HT-29 (cell line): Measurements from ENCODE around the gene SAC3D1. TPM values are rescaled to one million over a fixed set of nuclear protein-coding genes. Genes with fewer than 3 reads are reported as not detected.
"Not testable (repeated sequence)": the region's sequence is repeated elsewhere in the genome, so short reads cannot be mapped to it uniquely, and the experiment has no call there.

Experiments
- DNase-seq: peaks from one replicate; pipeline ENCODE4 v3.0.0-alpha.2; 2015; ENCODE audit warnings: low spot score
- total RNA-seq: library from RNA; depleted of rRNA; stranded (reverse); fragments of >200 nt; shearing (Covaris generic); gene quantifications from 2 replicates; pipeline ENCODE4 v1.2.3, GENCODE V29; 2014; rRNA removed

Gene SAC3D1
- 52.4 and 52.5 TPM in 2 replicates for total RNA-seq

DNA sequence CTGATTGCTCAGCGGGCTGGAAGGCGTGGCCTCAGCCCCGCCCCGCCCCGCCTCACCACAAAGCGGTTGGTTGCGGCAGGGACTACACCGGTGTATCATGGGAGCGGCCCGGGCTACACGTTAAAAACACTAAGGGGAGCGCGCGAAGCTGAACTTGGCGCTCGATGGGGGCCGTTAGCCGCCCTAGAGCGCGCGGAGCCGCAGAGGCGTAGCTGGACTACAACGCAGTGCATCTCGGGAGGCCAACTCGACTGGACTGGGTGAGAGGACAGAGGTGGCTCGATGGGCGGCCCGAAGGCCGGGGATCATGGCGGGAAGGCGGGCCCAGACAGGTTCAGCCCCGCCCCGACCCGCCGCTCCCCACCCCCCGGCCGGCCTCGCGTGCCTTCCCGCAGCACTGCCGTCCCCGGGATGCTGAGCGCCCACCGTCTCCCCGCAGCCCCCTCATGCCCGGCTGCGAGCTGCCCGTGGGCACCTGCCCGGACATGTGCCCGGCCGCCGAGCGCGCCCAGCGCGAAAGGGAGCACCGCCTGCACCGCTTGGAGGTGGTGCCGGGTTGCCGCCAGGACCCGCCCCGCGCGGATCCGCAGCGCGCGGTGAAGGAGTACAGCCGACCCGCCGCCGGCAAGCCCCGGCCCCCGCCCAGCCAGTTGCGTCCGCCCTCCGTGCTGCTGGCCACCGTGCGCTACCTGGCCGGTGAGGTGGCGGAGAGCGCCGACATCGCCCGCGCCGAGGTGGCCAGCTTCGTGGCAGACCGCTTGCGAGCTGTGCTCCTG lies at the start of gene SAC3D1:
Gene SAC3D1 (plus strand): TSS at position 364 of the 776 bp plus-strand sequence. CDS start 83 bp downstream, at position 447.
- peak; percentile 100 for DNase-seq

DNA sequence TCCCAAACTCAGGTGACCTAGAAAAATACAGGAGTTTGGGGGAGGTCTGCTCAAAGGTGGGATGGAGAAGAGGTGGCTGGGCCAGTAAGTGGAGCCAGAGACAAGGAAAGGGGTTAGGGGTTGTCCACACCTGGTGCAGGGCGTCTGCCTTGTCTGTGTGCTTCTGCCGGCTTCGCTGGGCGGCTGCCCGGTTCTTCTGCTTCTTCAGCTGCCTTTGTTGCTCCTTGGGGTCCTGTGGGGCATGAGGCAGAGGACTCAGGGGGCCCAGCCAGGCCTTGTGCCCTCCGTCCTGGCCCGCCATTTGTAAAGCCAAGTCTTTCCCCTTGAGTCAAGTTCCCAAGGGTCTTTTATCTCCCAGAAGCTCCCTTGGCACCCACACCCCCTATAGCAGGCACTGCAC lies 46.7 kb upstream of the SAC3D1 start:
- no peak for DNase-seq

DNA sequence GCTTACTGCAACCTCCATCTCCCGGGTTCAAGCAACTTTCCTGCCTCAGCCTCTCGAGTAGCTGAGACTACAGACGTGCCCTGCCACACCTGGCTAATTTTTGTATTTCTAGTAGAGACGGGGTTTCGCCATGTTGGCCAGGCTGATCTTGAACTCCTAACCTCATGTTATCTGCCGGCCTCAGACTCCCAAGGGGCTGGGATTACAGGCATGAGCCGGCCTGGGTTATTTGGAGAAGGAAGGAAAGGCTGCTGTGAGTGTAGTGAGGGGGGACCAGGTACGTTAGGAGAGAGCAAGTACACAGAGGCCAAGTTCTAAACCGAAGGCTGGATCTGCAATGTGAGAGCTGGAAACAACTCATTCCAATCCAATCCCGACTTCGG lies 44.7 kb upstream of the SAC3D1 start:
- no peak for DNase-seq

DNA sequence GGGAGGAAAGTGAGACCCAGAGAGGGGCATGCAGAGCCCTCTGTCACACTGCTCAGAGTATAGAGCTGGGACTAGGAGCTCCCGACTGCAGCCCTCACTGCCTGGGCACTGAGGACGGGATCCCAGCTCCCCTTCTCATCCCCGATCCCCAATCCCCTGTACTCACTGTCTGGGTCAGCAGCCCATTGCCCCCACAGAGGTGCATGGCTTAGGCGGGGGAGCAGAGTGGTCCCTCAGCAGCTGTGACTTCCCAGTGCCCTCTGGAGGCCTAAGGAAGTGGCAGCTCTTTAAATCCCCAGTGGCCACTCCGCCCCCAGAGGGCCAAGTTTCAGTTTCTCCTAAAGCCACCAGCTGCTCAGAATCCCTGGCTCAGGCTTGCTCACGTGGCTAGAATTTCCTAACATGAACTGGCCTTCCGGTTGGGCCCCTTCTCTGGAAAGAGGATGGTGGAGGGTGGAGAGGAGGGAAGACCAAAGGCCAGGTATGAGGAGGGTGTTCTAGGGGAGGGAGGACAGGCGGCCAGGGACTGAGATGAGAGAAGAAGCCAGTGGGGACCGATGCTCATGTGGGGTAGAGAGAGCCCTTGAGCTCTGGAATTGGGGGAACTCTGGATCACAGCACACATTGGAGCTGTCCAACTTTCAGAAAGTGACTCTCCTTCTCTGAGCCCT lies 44.2 kb upstream of the SAC3D1 start, which contains the start of gene BATF2:
Gene BATF2 (minus strand): TSS at position 262 of the 671 bp plus-strand sequence. CDS start 57 bp downstream, at position 205.
- DNase-seq, result peak; percentile 80

DNA sequence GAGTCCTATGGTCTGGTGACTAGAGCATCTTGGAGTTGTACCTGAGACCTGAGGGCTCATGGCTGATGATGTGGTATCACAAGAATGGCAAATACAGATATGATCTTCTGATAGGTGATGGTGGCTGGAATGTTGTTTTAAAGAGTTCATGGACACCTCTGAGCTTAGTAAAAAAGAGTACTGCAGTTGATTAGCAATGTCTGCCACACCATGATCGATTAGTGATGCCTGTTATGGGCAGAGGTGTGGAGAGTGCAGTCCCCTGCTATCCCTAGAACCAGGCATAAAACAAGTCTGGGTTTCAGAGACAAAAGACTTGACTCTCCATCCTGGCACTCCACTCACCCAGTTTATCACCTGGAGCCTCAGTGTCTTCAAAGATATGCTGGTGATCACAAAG lies 42.9 kb upstream of the SAC3D1 start:
- DNase-seq, result peak; percentile 38

DNA sequence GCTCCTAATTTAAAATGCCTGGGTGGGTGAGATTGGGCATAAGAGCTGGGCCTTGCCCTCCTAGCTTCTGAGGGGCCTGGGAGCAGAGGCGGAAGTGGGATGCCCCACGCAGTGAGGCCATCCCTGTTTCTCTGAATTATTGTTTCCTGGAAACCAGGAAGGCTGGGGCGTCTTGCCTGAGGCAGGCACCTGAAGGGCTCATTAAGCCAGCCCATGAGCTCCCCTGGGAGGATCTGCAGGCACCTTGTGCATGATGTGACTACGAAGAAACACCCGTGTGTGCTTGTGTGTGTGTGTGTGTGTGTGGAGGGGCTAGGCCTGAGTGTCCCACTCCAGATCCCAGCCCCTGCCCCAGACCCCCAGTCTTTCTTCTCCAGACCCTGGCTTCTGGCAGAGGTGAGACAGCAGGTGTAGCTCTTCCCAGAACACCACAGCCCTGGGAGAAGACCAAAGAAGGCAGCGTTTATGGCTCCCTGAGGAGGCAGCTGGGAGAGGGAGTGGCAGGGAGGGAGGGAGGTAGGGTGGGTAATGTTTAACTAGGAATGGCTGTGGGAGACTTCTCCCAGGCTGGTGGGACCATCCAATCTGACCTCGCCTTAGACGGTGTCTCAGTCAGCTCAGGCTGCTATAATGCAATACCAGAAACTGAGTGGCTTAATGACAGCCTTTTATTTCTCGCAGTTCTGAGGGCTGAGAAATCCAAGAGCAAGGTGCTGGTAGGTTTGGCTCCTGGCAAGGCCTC lies 42.1 kb upstream of the SAC3D1 start:
- DNase-seq, result peak; percentile 68

DNA sequence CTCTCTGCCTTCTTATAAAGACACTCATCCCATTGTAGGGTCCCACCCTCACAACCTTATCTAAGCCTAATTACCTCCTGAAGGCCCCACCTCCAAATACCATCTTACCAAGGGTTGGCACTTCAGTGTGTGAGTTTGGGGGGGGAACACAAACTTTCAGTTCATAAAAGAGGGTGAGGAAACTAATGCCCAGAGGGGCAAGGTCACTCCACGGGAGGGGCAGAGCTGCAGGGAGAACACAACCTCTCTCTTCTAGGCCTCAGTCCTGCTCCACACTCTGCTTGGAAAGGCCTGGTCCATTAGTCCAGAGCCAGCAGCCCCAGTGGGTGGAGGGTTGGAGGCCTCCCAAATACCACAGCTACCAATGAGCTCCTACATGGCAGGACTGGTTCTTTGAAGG lies 41.5 kb upstream of the SAC3D1 start:
- no peak for DNase-seq

DNA sequence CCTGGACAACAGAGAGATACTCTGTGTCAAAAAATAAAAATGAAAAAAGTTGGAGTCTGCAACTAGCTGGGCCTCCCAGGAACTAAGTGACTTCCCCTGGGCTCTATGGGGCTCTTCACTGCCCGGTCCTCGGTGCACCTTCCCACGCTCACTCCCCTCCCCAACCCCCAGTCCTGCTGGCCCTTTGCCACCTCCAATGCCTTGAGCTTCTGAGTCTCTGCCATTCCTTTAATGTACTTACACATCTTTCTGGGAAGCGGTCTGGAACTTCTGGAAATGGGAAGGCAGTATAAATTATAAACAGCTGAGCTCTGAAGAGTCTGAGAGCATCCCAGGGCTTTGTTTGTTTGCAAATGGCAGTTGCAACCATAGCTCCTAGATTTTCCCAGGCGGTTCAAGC lies 38.3 kb upstream of the SAC3D1 start:
- DNase-seq, result no peak

DNA sequence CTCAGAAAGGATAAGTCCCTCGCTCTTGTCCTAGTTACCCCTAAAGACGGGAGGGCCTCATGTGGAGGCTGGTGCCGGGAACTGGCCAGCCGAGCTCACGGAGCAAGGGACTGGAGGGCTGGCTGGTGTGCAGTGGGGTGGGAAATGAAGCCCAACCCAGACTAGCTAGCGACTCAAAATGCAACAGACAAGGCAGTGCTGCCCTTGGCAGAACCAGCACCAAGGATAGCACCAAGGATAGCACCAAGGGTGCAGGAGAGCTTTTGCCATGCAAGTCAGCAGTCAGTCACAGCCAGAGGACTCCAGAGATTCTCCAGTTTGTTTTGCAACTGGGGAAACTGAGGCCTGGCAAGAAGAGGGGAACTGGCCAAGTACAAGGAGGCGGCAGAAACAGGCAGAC lies 37.7 kb upstream of the SAC3D1 start:
- no peak for DNase-seq

DNA sequence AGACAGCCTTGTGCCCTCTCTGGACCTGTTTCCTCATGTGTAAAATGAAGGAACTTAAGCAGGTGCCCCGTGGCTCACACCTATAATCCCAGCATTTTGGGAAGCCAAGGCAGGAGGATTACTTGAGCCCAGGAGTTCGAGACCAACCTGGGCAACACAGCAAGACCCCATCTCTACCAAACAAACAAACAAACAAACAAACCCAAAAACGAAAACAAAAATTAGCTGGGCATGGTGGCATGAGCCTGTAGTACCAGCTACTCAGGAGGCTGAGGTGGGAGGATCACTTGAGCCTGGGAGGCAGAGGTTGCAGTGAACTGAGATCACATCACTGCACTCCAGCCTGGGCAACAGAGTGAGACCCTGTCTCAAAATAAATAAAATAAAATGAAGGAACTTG lies 37.0 kb upstream of the SAC3D1 start:
- not testable (repeated sequence) for DNase-seq

DNA sequence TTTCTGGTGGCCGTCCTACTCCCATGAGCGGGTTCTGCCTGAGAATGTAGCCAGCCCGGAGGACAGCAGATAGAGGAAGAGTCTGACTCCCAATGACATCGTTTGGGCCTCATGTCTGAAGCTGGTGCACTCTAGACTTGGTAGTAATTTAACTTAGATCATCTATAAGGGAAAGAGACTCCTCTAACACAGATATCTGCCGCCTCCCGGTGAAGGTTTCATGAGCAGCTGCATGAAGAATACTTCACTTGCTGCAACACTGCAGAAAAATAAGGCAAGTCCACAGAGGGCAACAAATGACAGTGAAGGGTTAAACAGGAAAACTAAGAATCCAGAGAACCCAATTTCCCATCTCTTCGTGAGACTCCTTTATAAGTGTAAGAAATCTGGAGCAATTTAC lies 33.0 kb upstream of the SAC3D1 start:
- no peak for DNase-seq

DNA sequence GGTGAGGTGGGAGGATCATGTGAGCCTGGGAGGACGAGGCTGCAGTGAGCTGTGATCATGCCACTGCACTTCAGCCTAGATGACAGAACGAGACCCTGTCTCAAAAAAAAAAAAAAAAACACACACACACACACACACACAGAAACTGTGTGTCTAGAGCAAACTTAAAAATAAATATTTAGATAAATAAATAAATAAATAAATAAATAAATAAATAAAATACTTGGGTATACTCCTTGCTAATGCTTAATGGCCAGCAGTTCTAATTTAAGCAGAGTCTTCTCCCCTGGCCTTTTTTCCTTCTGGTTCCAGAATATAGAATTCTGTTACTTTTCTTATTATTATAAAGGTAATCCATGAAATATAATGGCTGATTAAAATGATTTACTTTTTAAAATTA lies 32.1 kb upstream of the SAC3D1 start:
- DNase-seq, result no peak

DNA sequence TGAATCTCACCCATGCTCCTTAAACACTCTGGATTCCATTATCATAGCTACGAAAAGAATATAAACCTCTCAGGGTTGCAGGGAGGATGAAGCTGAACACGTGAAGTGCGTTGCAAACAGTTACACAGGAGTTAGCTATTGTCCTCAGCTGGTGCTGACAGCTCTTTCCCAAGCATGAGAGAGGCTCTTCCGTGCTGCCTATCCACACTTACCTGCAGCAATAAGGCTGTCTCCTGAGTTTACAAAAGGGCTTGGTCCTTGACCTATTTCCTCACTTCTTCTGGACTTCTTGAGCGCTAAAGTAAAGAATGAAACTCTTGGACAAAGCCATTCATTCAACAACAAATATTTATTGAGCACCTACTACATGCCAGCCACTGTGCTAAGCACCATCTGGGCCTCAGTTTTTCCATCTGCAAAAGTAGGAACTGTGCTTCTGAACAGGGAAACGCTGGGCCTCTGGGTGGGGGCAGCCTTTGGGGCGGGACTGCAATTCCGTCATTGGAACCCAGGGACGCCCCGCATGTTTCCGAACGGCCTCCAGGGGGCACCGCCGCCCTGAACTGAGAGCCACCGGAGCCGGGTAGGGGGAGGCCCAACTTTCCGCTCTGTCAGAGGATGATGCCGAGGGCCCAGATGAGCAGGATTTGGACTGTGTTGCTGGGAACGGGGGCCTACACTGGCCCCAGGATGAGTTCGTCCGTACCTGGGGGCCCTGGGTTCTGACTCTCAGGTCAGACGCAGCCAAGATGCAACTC lies 27.7 kb upstream of the SAC3D1 start:
- DNase-seq, result peak; percentile 94

DNA sequence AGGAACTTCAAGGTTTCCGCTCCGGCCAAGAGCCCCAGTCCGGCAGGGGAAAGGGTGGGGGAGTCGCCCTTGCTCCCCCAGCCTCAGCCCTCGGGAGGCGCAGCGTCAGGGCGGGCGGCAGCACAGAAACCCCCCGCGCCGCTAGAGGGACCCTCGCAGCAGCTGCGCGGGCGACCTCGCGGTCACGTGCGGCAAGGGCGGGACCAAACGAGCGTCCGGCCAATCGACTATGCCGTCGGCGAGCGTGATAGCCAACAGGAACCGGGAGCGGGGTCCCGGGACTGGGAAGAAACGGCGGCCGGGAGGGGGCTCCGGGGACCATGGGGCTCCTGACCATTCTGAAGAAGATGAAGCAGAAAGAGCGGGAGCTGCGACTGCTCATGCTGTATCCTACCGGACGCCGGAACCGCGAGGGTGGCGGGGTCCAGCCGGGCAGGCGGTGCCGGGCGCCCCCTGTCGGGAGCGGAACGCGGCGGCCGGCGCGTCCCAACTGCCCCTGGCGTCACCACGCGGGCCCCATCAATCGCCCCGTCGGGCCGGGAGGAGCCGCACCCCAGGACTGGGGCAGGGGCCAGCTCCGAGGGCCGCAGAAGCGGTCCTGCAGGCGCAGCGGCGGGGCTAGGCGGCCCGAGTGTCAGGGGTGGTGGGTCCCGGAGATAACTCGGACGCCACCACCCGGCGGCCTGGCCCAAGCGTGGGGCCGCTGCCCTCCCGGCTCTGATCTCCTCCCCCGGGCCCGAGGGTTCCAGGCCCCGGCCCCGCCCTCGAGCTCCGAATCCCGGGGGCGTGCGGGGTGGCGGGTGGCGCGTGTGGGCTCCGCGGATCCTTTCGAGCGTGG lies 26.9 kb upstream of the SAC3D1 start, which contains the start of gene ARL2:
Gene ARL2 (plus strand): TSS at position 273 of the 838 bp plus-strand sequence. CDS start 48 bp downstream, at position 321.
- peak; percentile 91 for DNase-seq

DNA sequence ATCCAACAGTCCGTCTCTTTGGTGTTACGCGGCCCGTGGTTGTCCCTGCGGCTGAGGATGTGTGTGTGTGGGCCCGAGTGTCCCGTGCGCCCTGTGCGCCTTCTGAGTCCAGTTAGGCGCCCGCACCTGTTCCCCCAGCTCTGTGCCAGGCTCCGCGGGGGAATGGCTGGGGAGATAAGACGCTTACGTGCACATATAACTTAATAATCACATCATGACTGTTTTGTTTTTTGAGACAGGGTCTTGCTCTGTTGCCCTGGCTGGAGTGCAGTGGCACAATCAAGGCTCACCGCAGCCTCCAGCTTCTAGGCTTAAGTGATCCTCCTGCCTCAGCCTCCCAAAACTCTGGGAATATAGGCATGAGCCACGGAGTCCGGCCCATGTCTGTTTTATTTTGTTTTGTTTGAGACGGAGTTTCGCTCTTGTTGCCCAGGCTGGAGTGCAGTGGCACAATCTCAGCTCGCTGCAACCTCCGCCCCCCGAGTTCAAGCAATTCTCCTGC lies 26.2 kb upstream of the SAC3D1 start:
- DNase-seq, result no peak

DNA sequence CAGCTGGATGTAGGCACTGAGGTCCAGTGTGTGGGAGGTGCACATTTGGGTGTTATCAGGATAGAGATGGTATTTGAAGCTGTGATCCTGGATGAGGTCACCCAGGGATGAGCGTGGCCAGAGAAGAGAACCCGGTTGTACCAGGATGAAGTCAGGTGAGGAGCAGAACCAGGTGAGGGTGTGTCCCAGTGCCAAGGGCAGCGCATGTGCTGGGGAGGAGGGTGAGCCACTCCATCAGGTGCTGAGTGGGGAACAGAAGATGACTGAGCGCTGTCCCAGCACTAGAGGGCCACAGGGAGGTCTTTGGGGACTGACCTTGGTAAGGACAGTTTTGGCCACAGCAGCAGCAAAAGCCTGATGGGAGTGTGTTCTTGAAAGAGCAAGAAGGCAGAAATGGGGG lies 24.3 kb upstream of the SAC3D1 start:
- no peak for DNase-seq

DNA sequence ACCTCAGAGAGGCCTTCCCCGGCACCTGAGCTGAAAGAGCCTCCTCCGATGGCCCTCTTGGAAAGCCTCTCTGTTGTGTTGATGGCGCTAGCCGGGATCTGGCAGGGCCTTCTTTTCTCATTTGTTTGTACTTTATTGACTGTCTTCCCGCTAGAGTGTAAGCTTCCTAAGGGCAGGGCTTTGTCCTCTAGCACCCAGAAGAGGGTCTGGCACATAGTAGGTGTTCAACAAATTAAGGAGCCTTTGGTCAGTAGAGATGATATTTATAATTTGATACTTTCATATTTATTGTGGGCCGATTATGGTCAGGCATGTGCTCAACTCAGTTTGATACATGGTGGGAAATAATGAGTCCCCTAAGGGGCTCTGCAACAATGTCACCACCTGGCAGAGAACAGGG lies 23.1 kb upstream of the SAC3D1 start:
- no peak for DNase-seq

DNA sequence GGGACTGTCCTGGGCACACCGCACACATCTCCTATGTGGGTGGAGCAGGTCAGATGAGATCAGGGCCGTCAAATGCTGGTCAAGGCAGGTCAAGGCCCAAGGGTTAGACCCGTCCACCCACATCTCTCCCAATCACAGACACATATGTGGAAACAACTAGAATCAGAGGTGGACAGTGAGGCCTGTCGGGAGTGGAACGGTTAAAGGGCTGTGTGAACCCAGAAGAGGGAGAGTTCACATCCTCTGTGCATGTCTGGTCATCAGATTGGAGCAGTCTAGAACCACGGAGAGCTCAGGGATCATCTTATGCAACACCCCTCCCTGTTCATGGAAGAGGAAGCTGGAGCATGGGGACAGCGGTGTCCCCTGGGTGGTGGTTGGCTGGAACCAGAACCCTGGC lies 21.2 kb upstream of the SAC3D1 start:
- no peak for DNase-seq

DNA sequence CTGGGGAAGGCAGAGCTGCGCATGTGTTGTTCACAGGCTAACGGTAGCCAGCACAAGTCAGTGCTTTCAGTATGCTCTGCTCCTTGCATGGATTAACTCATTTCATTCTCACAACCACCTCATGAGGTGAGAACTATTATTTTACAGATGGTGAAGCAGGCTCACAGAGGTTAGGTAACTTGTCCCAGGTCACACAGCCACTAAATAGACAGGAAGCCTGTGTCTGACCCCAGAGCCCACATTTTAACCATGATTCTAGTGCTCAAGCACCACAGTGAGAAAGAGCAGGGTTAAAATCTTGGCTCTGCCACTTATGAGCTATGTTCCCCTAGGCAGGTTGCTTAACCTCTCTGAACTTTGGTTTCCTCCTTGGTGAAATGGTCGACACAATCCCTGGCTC lies 20.0 kb upstream of the SAC3D1 start:
- DNase-seq, result no peak

DNA sequence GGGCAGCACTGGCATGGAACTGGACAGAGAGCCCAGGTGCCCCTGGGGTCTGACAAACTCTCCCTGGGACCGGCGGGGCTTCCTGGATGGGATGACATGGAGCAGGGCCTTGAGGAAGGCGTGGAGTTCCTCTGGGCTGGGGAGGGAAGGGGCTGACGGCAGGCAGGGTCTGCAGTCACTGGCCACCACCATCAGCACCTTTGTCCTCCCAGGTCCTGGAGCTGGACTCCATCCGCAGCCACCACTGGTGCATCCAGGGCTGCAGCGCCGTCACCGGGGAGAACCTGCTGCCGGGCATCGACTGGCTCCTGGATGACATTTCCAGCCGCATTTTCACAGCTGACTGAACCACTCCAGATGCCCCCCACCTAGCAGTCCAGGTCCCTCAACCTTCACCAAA lies 19.5 kb upstream of the SAC3D1 start:
- no peak for DNase-seq
